WTC11 (cell line): ENCODE data around the gene TMEM79.

Experiments used
- ESRRA ChIP-seq: sonication (generic); formaldehyde crosslinking; IDR thresholded peaks from 2 replicates; pipeline ENCODE4 v1.8.1; 2022; ENCODE audit warnings: mild to moderate bottlenecking, missing genetic modification reagents, borderline replicate concordance
- JAZF1 ChIP-seq: fragments of 250-450 bp; sonication (Bioruptor Pico); IDR thresholded peaks from 2 replicates; pipeline ENCODE4 v1.9.0; 2021; ENCODE audit warnings: moderate library complexity, mild to moderate bottlenecking, inconsistent platforms
- JUN ChIP-seq: sonication (generic); formaldehyde crosslinking; IDR thresholded peaks from 2 replicates; pipeline ENCODE4 v1.8.0; 2023; ENCODE audit warnings: mild to moderate bottlenecking, missing genetic modification reagents
- TEAD4 ChIP-seq: sonication (generic); formaldehyde crosslinking; IDR thresholded peaks from 2 replicates; pipeline ENCODE4 v1.8.0; 2022; ENCODE audit warnings: mild to moderate bottlenecking, missing genetic modification reagents
- TP53 ChIP-seq: sonication (generic); formaldehyde crosslinking; IDR thresholded peaks from 2 replicates; pipeline ENCODE4 v1.8.1; 2023; ENCODE audit warnings: mild to moderate bottlenecking, missing genetic modification reagents
- ZNF263 ChIP-seq: sonication (generic); formaldehyde crosslinking; IDR thresholded peaks from 2 replicates; pipeline ENCODE4 v1.8.1; 2022; ENCODE audit warnings: low read depth, mild to moderate bottlenecking, moderate library complexity, missing genetic modification reagents
- ZNF416 ChIP-seq: fragments of 250-450 bp; sonication (Bioruptor Pico); IDR thresholded peaks from 2 replicates; pipeline ENCODE4 v1.9.0; 2021; ENCODE audit warnings: mild to moderate bottlenecking, inconsistent platforms
- TF ChIP-seq, protein P1 (sequence below): fragments of 200-600 bp; IDR thresholded peaks from 2 replicates; pipeline ENCODE4 v1.8.0; 2022; ENCODE audit warnings: antibody characterized with exemption
- TF ChIP-seq, protein P2 (sequence below): fragments of 250-450 bp; sonication (Bioruptor Pico); IDR thresholded peaks from 2 replicates; pipeline ENCODE4 v2.1.2; 2022; ENCODE audit warnings: mild to moderate bottlenecking, moderate library complexity
- TF ChIP-seq, protein P3 (sequence below): fragments of 250-450 bp; sonication (Bioruptor Pico); conservative IDR thresholded peaks from 2 replicates; pipeline ENCODE4 v1.9.0; 2021; ENCODE audit warnings: mild to moderate bottlenecking
- TF ChIP-seq, protein P4 (sequence below): sonication (generic); formaldehyde crosslinking; IDR thresholded peaks from 2 replicates; pipeline ENCODE4 v1.8.0; 2022; ENCODE audit warnings: mild to moderate bottlenecking, missing genetic modification reagents

DNA sequence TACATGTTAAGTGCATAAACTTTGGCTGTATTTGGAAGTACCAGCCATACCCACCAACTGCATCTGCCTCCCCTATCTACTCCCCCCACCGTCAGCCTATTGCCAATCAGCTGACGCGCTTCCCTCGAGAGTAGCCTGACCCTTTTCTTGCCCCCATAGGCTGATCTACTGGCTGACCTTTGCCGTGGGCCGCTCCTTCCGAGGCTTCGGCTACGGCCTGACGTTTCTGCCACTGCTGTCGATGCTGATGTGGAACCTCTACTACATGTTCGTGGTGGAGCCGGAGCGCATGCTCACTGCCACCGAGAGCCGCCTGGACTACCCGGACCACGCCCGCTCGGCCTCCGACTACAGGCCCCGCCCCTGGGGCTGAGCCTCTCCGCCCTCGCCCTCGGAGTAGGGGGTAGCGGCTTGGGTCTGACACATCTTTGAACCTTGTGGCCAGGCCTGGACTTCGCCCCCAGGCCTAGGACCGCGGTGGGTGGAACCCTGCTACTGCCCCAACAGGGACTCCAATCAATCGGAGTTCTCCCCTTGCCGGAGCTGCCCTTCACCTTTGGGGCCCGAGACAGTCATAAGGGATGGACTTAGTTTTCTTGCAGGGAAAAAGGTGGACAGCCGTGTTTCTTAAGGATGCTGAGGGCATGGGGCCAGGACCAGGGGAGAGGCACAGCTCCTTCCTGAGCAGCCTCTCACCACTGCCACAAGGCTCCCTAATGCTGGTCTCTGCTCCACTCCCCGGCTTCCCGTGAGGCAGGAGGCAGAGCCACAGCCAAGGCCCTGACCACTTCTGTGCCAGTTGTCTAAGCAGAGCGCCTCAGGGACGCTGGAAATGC is 7.3 kb downstream of the TMEM79 start:
- TF ChIP-seq, protein P1, sequence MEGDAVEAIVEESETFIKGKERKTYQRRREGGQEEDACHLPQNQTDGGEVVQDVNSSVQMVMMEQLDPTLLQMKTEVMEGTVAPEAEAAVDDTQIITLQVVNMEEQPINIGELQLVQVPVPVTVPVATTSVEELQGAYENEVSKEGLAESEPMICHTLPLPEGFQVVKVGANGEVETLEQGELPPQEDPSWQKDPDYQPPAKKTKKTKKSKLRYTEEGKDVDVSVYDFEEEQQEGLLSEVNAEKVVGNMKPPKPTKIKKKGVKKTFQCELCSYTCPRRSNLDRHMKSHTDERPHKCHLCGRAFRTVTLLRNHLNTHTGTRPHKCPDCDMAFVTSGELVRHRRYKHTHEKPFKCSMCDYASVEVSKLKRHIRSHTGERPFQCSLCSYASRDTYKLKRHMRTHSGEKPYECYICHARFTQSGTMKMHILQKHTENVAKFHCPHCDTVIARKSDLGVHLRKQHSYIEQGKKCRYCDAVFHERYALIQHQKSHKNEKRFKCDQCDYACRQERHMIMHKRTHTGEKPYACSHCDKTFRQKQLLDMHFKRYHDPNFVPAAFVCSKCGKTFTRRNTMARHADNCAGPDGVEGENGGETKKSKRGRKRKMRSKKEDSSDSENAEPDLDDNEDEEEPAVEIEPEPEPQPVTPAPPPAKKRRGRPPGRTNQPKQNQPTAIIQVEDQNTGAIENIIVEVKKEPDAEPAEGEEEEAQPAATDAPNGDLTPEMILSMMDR: no peak
- TF ChIP-seq, protein P2, sequence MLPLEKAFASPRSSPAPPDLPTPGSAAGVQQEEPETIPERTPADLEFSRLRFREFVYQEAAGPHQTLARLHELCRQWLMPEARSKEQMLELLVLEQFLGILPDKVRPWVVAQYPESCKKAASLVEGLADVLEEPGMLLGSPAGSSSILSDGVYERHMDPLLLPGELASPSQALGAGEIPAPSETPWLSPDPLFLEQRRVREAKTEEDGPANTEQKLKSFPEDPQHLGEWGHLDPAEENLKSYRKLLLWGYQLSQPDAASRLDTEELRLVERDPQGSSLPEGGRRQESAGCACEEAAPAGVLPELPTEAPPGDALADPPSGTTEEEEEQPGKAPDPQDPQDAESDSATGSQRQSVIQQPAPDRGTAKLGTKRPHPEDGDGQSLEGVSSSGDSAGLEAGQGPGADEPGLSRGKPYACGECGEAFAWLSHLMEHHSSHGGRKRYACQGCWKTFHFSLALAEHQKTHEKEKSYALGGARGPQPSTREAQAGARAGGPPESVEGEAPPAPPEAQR (CRISPR knock-in tag): no peak
- TF ChIP-seq JUN (CRISPR knock-in tag): no peak
- TF ChIP-seq ZNF416 (CRISPR knock-in tag): no peak
- no peak for TF ChIP-seq TP53
- TF ChIP-seq, protein P3, sequence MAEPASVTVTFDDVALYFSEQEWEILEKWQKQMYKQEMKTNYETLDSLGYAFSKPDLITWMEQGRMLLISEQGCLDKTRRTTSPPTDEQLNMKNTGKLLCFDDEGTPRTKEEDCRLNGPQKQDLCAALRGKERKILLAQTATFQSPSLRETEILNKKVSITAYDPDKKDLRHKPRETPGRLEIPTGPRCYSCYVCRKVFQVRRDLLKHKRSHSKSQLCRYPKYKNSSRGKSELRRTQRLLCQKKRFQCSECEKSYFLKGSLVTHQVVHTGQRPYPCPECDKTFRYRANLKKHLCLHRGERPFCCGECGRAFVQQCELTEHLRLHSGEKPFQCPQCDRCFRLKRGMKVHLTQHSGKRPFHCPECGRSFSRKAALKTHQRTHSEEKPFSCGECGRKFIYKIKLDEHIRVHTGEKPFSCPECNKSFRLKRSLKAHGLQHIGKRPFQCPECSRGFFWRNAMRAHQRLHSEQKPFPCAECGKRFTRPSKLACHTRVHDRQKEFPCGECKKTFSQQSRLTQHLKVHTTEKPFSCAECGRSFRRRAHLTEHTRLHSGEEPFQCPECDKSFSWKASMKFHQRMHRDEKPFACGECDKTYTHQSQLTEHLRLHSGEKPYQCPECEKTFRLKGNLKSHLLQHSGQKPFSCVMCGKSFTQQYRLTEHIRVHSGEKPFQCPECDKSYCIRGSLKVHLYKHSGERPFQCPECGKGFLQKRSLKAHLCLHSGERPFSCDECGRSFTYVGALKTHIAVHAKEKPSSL (CRISPR knock-in tag): no peak
- TF ChIP-seq ZNF263: no peak
- TF ChIP-seq JAZF1 (CRISPR knock-in tag): no peak
- no peak for TF ChIP-seq ESRRA
- TF ChIP-seq, protein P4, sequence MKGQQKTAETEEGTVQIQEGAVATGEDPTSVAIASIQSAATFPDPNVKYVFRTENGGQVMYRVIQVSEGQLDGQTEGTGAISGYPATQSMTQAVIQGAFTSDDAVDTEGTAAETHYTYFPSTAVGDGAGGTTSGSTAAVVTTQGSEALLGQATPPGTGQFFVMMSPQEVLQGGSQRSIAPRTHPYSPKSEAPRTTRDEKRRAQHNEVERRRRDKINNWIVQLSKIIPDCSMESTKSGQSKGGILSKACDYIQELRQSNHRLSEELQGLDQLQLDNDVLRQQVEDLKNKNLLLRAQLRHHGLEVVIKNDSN (CRISPR knock-in tag): no peak
- no peak for TF ChIP-seq TEAD4 (CRISPR knock-in tag)
